ENCODE results near the gene AXDND1. TPM values are rescaled to one million over a fixed set of nuclear protein-coding genes. Genes with fewer than 3 reads are reported as not detected.
A peak's percentile ranks its signal among the peaks of the same experiment; 100 is the strongest.

AXDND1 gene
- under 1 TPM; 0.48 to 0.51 TPM for total RNA-seq

- intact Hi-C loops (cut with micrococcal nuclease), result loop anchor here (1.0 to 5.0 kb wide), 8 partner anchors 48 to 638 kb away; partner anchors contain the start of genes FAM20B, RALGPS2 and SOAT1
- POLR2A ChIA-PET, result interaction anchor here (0.7 to 1.6 kb wide), 6 partner anchors 18 to 339 kb away, joined by 3 to 4 read pairs (median 3); partner anchors contain the start of genes SOAT1 and TOR3A
- no peaks in the 10 kb centered on the region for H3K9me3 Mint-ChIP-seq
These were observed at the start of gene AXDND1 for GRCh38 chr1:179365342-179366092. Gene AXDND1 (plus strand): TSS chr1:179365971. CDS start chr1:179366510, 539 bp downstream.

GRCh38 chr1:179318491-179318890 lies 47.3 kb upstream of the AXDND1 start:
- peaks cover 27% of the 10 kb centered on the region for H3K36me3 Mint-ChIP-seq
- ChIA-PET CTCF (interaction anchor here (0.8 kb wide), 1 partner anchor 239 kb away, joined by 3 read pairs; no protein-coding TSS in a partner anchor), POLR2A (no interaction called here)
- no peaks in the 10 kb centered on the region for H3K9me3 Mint-ChIP-seq
- no peak overlapping the region for H3K27ac Mint-ChIP-seq
- no peaks in the 10 kb centered on the region for H3K27me3 Mint-ChIP-seq
- H3K4me3 Mint-ChIP-seq, result no peak overlapping the region
- no peak for DNase-seq
- intact Hi-C loops (cut with micrococcal nuclease), result loop anchor here (5.0 kb wide), 1 partner anchor 49 kb away; the partner anchor contains the start of gene AXDND1
- peaks cover 40% of the 10 kb centered on the region for H3K4me1 Mint-ChIP-seq (ENCODE audit: low read depth)

More at GRCh38 chr1:179365342-179366092, at the start of gene AXDND1:
- Mint-ChIP-seq H3K27me3 (no peaks in the 10 kb centered on the region), H3K4me1 (ENCODE audit: low read depth) (peaks cover 12% of the 10 kb centered on the region), H3K36me3 (no peaks in the 10 kb centered on the region), H3K27ac (peak within 1 kb of the TSS; percentile 100), H3K4me3 (peak within 1 kb of the TSS; percentile 95)
- CTCF ChIA-PET, result interaction anchor here (1.0 to 6.8 kb wide), 4 partner anchors 114 to 449 kb away, joined by 3 to 75 read pairs (median 6); partner anchors contain the start of gene TOR3A
- peak; percentile 93 for DNase-seq

- no peak overlapping the region for H3K4me3 Mint-ChIP-seq
- CTCF ChIA-PET, result no interaction called here
- intact Hi-C loops (cut with micrococcal nuclease), result no loop called here
- no peak overlapping the region for H3K27ac Mint-ChIP-seq
- DNase-seq, result no peak
- POLR2A ChIA-PET, result no interaction called here
- H3K36me3 Mint-ChIP-seq, result peaks cover 35% of the 10 kb centered on the region
- no peaks in the 10 kb centered on the region for H3K27me3 Mint-ChIP-seq
- peaks cover 36% of the 10 kb centered on the region for H3K4me1 Mint-ChIP-seq (ENCODE audit: low read depth)
- no peaks in the 10 kb centered on the region for H3K9me3 Mint-ChIP-seq
These were observed 44.1 kb upstream of the AXDND1 start for GRCh38 chr1:179321533-179322216.

- Mint-ChIP-seq H3K4me1 (ENCODE audit: low read depth) (peaks cover 33% of the 10 kb centered on the region), H3K27me3 (no peaks in the 10 kb centered on the region), H3K36me3 (peaks cover 40% of the 10 kb centered on the region), H3K4me3 (no peak overlapping the region), H3K27ac (no peak overlapping the region), H3K9me3 (no peaks in the 10 kb centered on the region)
- CTCF ChIA-PET, result no interaction called here
- POLR2A ChIA-PET, result no interaction called here
- no peak for DNase-seq
- intact Hi-C loops (cut with micrococcal nuclease), result no loop called here
These were observed 43.2 kb upstream of the AXDND1 start for GRCh38 chr1:179322557-179322956.

- POLR2A ChIA-PET, result no interaction called here
- Mint-ChIP-seq H3K4me1 (ENCODE audit: low read depth) (peaks cover 24% of the 10 kb centered on the region), H3K9me3 (no peaks in the 10 kb centered on the region), H3K27me3 (no peaks in the 10 kb centered on the region), H3K4me3 (no peak overlapping the region), H3K27ac (no peak overlapping the region), H3K36me3 (peaks cover 42% of the 10 kb centered on the region)
- CTCF ChIA-PET, result no interaction called here
- no peak for DNase-seq
- intact Hi-C loops (cut with micrococcal nuclease), result no loop called here
These were observed 42.3 kb upstream of the AXDND1 start for GRCh38 chr1:179323436-179323835.

GRCh38 chr1:179325836-179326235 lies 39.9 kb upstream of the AXDND1 start:
- no peak for DNase-seq
- intact Hi-C loops (cut with micrococcal nuclease), result no loop called here
- CTCF ChIA-PET, result no interaction called here
- Mint-ChIP-seq H3K4me3 (no peak overlapping the region), H3K27ac (no peak overlapping the region), H3K27me3 (no peaks in the 10 kb centered on the region), H3K4me1 (ENCODE audit: low read depth) (peaks cover 22% of the 10 kb centered on the region), H3K9me3 (no peaks in the 10 kb centered on the region), H3K36me3 (peaks cover 43% of the 10 kb centered on the region)
- POLR2A ChIA-PET, result no interaction called here

GRCh38 chr1:179326746-179327145 lies 39.0 kb upstream of the AXDND1 start:
- H3K36me3 Mint-ChIP-seq, result peaks cover 35% of the 10 kb centered on the region
- H3K4me3 Mint-ChIP-seq, result no peak overlapping the region
- H3K27me3 Mint-ChIP-seq, result no peaks in the 10 kb centered on the region
- H3K4me1 Mint-ChIP-seq (ENCODE audit: low read depth), result peaks cover 17% of the 10 kb centered on the region
- H3K27ac Mint-ChIP-seq, result no peak overlapping the region
- intact Hi-C loops (cut with micrococcal nuclease), result no loop called here
- CTCF ChIA-PET, result interaction anchor here (0.6 kb wide), 1 partner anchor 10 kb away, joined by 5 read pairs; no protein-coding TSS in a partner anchor
- POLR2A ChIA-PET, result no interaction called here
- H3K9me3 Mint-ChIP-seq, result no peaks in the 10 kb centered on the region
- no peak for DNase-seq

GRCh38 chr1:179327196-179327595 lies 38.6 kb upstream of the AXDND1 start:
- ChIA-PET CTCF (interaction anchor here (0.6 kb wide), 1 partner anchor 10 kb away, joined by 5 read pairs; no protein-coding TSS in a partner anchor), POLR2A (no interaction called here)
- intact Hi-C loops (cut with micrococcal nuclease), result no loop called here
- H3K4me1 Mint-ChIP-seq (ENCODE audit: low read depth), result peaks cover 15% of the 10 kb centered on the region
- no peak overlapping the region for H3K27ac Mint-ChIP-seq
- peaks cover 32% of the 10 kb centered on the region for H3K36me3 Mint-ChIP-seq
- H3K4me3 Mint-ChIP-seq, result no peak overlapping the region
- no peak for DNase-seq
- no peaks in the 10 kb centered on the region for H3K27me3 Mint-ChIP-seq
- no peaks in the 10 kb centered on the region for H3K9me3 Mint-ChIP-seq

GRCh38 chr1:179327679-179328078 lies 38.1 kb upstream of the AXDND1 start:
- ChIA-PET POLR2A (no interaction called here), CTCF (interaction anchor here (1.2 kb wide), 1 partner anchor 560 kb away, joined by 5 read pairs; no protein-coding TSS in a partner anchor)
- H3K27me3 Mint-ChIP-seq, result no peaks in the 10 kb centered on the region
- no peak overlapping the region for H3K4me3 Mint-ChIP-seq
- H3K4me1 Mint-ChIP-seq (ENCODE audit: low read depth), result peaks cover 10% of the 10 kb centered on the region
- no peak for DNase-seq
- intact Hi-C loops (cut with micrococcal nuclease), result no loop called here
- peaks cover 27% of the 10 kb centered on the region for H3K36me3 Mint-ChIP-seq
- no peak overlapping the region for H3K27ac Mint-ChIP-seq
- no peaks in the 10 kb centered on the region for H3K9me3 Mint-ChIP-seq

GRCh38 chr1:179329862-179330261 lies 35.9 kb upstream of the AXDND1 start:
- CTCF ChIA-PET, result no interaction called here
- H3K27me3 Mint-ChIP-seq, result no peaks in the 10 kb centered on the region
- POLR2A ChIA-PET, result no interaction called here

GRCh38 chr1:179334440-179334839 lies 31.3 kb upstream of the AXDND1 start:
- H3K9me3 Mint-ChIP-seq, result no peaks in the 10 kb centered on the region
- ChIA-PET POLR2A (no interaction called here), CTCF (no interaction called here)
- intact Hi-C loops (cut with micrococcal nuclease), result no loop called here
- H3K4me1 Mint-ChIP-seq (ENCODE audit: low read depth), result peaks cover 13% of the 10 kb centered on the region
- no peak overlapping the region for H3K27ac Mint-ChIP-seq
- no peak for DNase-seq
- H3K4me3 Mint-ChIP-seq, result no peak overlapping the region
- H3K27me3 Mint-ChIP-seq, result no peaks in the 10 kb centered on the region
- peaks cover 19% of the 10 kb centered on the region for H3K36me3 Mint-ChIP-seq

More at GRCh38 chr1:179329862-179330261, 35.9 kb upstream of the AXDND1 start:
- Mint-ChIP-seq H3K27ac (no peak overlapping the region), H3K36me3 (peaks cover 20% of the 10 kb centered on the region), H3K9me3 (no peaks in the 10 kb centered on the region), H3K4me1 (ENCODE audit: low read depth) (peaks cover 12% of the 10 kb centered on the region), H3K4me3 (no peak overlapping the region)
- DNase-seq, result no peak
- intact Hi-C loops (cut with micrococcal nuclease), result no loop called here

GRCh38 chr1:179337288-179337687 lies 28.5 kb upstream of the AXDND1 start:
- intact Hi-C loops (cut with micrococcal nuclease), result no loop called here
- Mint-ChIP-seq H3K27me3 (no peaks in the 10 kb centered on the region), H3K36me3 (peaks cover 17% of the 10 kb centered on the region), H3K4me1 (ENCODE audit: low read depth) (peaks cover 9% of the 10 kb centered on the region), H3K27ac (no peak overlapping the region), H3K9me3 (no peaks in the 10 kb centered on the region), H3K4me3 (no peak overlapping the region)
- DNase-seq, result no peak
- ChIA-PET POLR2A (no interaction called here), CTCF (no interaction called here)
